K562 (cell line): ENCODE data around the gene CARMIL3. TPM values are rescaled to one million over a fixed set of nuclear protein-coding genes. Genes with fewer than 3 reads are reported as not detected.

Source experiments
- CHD1 ChIP-seq: fragments of 200-600 bp; sonication (generic); IDR thresholded peaks from one replicate; pipeline ENCODE4 v1.6.1; 2012; ENCODE audit warnings: mild to moderate bottlenecking, moderate library complexity, low read length, inconsistent platforms
- ETV6 ChIP-seq, 3 experiments: fragments of 150-350 bp in 1 of 3; sonication (generic) in 1 of 3; formaldehyde crosslinking in 1 of 3; IDR thresholded peaks; 2 replicates each; pipeline versions ENCODE4 v1.6.1 to v1.8.0; 2014 to 2022; ENCODE audit warnings: borderline replicate concordance in 2 of 3, low read depth in 2 of 3, antibody characterized with exemption in 1 of 3, low read length in 1 of 3, mild to moderate bottlenecking in 1 of 3, missing genetic modification reagents in 1 of 3
- FOXM1 ChIP-seq, 2 experiments: fragments of 450-650 bp in 1 of 2; sonication (generic) in 1 of 2; formaldehyde crosslinking in 1 of 2; IDR thresholded peaks; 2 replicates each; pipeline versions ENCODE4 v1.6.1 to v1.9.0; 2017 to 2022; ENCODE audit warnings: low read depth in 2 of 2, mild to moderate bottlenecking in 2 of 2, missing genetic modification reagents in 1 of 2, moderate library complexity in 1 of 2
- HNRNPLL ChIP-seq: fragments of 200-400 bp; formaldehyde crosslinking; IDR thresholded peaks from 2 replicates; pipeline ENCODE4 v1.6.1; 2017; ENCODE audit warnings: low read length, low read depth, mild to moderate bottlenecking; ENCODE audit not compliant: poor library complexity, severe bottlenecking
- KDM5B ChIP-seq: fragments of 200-600 bp; sonication (generic); IDR thresholded peaks from 2 replicates; pipeline ENCODE4 v1.6.1; 2012; ENCODE audit warnings: low read depth, mild to moderate bottlenecking, moderate library complexity, low read length, control low read depth, inconsistent platforms; ENCODE audit not compliant: insufficient replicate concordance
- MAFF ChIP-seq: IDR thresholded peaks from 2 replicates; pipeline ENCODE4 v1.6.1; 2012; ENCODE audit warnings: low read length, improper control_type of control experiment
- MTA3 ChIP-seq: fragments of 450-650 bp; formaldehyde crosslinking; IDR thresholded peaks from 2 replicates; pipeline ENCODE4 v1.6.1; 2017; ENCODE audit warnings: mild to moderate bottlenecking, borderline replicate concordance
- POLR2AphosphoS2 ChIP-seq: IDR thresholded peaks from 2 replicates; pipeline ENCODE4 v1.6.1; 2012; ENCODE audit warnings: low read length, improper control_type of control experiment
- RAD21 ChIP-seq, 2 experiments: fragments of 250-450 bp in 1 of 2; fragments of 450-650 bp in 1 of 2; sonication (Bioruptor Pico) in 1 of 2; formaldehyde crosslinking in 1 of 2; IDR thresholded peaks in 1 of 2; conservative IDR thresholded peaks in 1 of 2; 2 replicates each; pipeline versions ENCODE4 v1.4.0 to v1.8.0; 2020 to 2022; ENCODE audit warnings: mild to moderate bottlenecking in 2 of 2, moderate library complexity in 1 of 2
- SIN3B ChIP-seq: fragments of 450-650 bp; IDR thresholded peaks from 2 replicates; pipeline ENCODE4 v1.6.1; 2017; ENCODE audit warnings: low read depth, mild to moderate bottlenecking, moderate library complexity
- SREBF1 ChIP-seq: fragments of 150-350 bp; IDR thresholded peaks from 2 replicates; pipeline ENCODE4 v1.6.1; 2014; ENCODE audit warnings: antibody characterized with exemption, low read depth, low read length, borderline replicate concordance
- TAF1 ChIP-seq: IDR thresholded peaks from 2 replicates; pipeline ENCODE4 v1.6.1; 2011; ENCODE audit warnings: mild to moderate bottlenecking, low read length, moderate library complexity; ENCODE audit not compliant: insufficient read depth, control insufficient read depth, severe bottlenecking; ENCODE audit errors: extremely low read depth
- ZNF140 ChIP-seq: fragments of 250-450 bp; sonication (Bioruptor Pico); IDR thresholded peaks from 2 replicates; pipeline ENCODE4 v1.8.0; 2021; ENCODE audit warnings: moderate library complexity, mild to moderate bottlenecking, inconsistent platforms
- ZNF644 ChIP-seq: fragments of 200-800 bp; sonication (Bioruptor generic); IDR thresholded peaks from 2 replicates; pipeline ENCODE4 v1.6.1; 2016; ENCODE audit warnings: low read depth, missing genetic modification characterization, missing compliant biosample characterization
- polyA plus RNA-seq, 8 experiments: library from polyadenylated mRNA; depleted of rRNA in 4 of 8; stranded (reverse) in 5 of 8; unstranded in 3 of 8; fragments of >200 nt; fragmentation: Nextera tagmentation in 2 of 8; fragmentation: Illumina TruSeq in 1 of 8; extraction: Ambion mirVana in 2 of 8; extraction: Trizol in 1 of 8; gene quantifications; 2 replicates each; pipeline versions ENCODE4 v1.2.1 to v1.2.3, GENCODE V29; 2011 to 2014; ENCODE audit warnings: inconsistent platforms in 1 of 8, missing spikeins in 1 of 8
- total RNA-seq, 7 experiments: library from RNA; depleted of rRNA in 6 of 7; stranded (reverse); fragments of >200 nt in 6 of 7; fragmentation: Illumina TruSeq in 2 of 7; extraction: Trizol in 2 of 7; gene quantifications; 2 replicates each; pipeline versions ENCODE4 v1.2.1 to v1.2.3, GENCODE V29; 2011 to 2021; ENCODE audit warnings: low replicate concordance in 1 of 7
- TF ChIP-seq, protein P1 (sequence below): sonication (generic); formaldehyde crosslinking; IDR thresholded peaks from 2 replicates; pipeline ENCODE4 v1.8.1; 2022; ENCODE audit warnings: missing genetic modification reagents
- TF ChIP-seq, protein P2 (sequence below): fragments of 250-450 bp; sonication (Bioruptor Pico); IDR thresholded peaks from 2 replicates; pipeline ENCODE4 v1.5.0; 2021; ENCODE audit warnings: mild to moderate bottlenecking, borderline replicate concordance
- TF ChIP-seq, protein P3 (sequence below): fragments of 450-650 bp; IDR thresholded peaks from 2 replicates; pipeline ENCODE4 v1.6.1; 2016; ENCODE audit warnings: missing biosample characterization, missing genetic modification characterization

The CARMIL3 gene
- total and polyA plus RNA-seq, 9 of the 15 experiments (the other 6 are each of a cell fraction or from before 2014, with no cell fraction given), result 0.01 to 0.11 (median 0.05) TPM; not detected in 5

DNA sequence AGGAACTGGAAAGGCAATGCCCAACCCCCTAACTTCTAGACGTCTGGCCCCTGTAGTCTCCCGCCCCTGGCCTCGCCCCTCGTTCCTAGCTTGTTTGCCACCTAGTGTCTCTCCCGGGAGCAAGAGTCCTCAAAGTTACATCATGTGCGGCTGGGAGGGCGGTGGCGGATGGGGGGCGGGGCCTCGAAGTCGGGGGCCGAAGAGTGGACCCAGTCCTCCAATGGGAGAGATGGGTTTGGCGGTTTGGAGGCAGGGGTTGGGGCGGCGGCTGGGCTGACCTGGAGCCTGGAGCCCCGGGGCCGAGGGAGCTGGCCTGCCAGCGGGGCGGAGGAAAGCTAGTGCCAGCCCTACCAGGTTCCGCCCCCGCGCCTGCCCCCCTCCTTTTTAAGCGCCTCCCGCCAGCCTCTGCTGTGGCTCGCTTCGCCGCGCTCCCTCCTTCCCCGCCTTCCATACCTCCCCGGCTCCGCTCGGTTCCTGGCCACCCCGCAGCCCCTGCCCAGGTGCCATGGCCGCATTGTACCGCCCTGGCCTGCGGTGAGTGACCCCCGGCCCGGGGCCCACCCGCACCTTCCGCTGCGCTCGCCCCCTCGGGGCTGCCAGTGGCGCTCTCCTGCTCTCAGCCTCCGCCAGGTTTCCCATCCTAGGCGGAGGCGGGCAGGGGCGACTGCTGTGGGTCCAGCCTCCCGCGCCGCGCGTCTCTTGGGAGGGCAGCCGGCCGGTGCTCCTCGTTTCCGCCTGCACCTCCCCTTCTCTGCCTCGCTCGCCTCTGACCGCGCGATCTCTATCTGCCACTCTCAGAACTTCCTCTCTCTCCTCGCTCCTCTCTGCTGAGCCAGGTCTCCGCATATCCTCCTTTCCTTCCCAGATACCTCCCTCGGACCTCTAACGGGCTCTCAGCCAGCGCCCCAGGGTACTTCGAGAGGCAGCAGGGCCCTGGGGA is 42.4 kb downstream of the CARMIL3 start, which contains the start of gene PCK2 (continued):
- TF ChIP-seq ZNF644 (tag) (no peak), FOXM1 (IDR thresholded peaks at IDR 0.05; ENCODE audit: low read depth) (no peak), FOXM1 (CRISPR knock-in tag; IDR thresholded peaks at IDR 0.05; ENCODE audit: low read depth) (no peak), ZNF140 (CRISPR knock-in tag) (no peak), ETV6 (IDR thresholded peaks at IDR 0.05; ENCODE audit: borderline replicate concordance in 1 of 2, low read depth in 2 of 2, low read length in 1 of 2) (no peak), ETV6 (CRISPR knock-in tag; IDR thresholded peaks at IDR 0.05; ENCODE audit: borderline replicate concordance) (no peak), RAD21 (CRISPR knock-in tag; conservative IDR thresholded peaks at IDR 0.05 in 1 of 2, IDR thresholded peaks at IDR 0.05 in 1 of 2) (no peak), SIN3B (peak; percentile 39; the same call in 1 of the 2 replicates), TAF1 (peak; percentile 49), CHD1 (peak; percentile 83), KDM5B (peak; percentile 85), MTA3 (peak; percentile 84), SREBF1 (no peak), MAFF (no peak), HNRNPLL (peak; percentile 21), POLR2AphosphoS2 (peak; percentile 22; the same call in 1 of the 2 replicates)
- TF ChIP-seq, protein P1, sequence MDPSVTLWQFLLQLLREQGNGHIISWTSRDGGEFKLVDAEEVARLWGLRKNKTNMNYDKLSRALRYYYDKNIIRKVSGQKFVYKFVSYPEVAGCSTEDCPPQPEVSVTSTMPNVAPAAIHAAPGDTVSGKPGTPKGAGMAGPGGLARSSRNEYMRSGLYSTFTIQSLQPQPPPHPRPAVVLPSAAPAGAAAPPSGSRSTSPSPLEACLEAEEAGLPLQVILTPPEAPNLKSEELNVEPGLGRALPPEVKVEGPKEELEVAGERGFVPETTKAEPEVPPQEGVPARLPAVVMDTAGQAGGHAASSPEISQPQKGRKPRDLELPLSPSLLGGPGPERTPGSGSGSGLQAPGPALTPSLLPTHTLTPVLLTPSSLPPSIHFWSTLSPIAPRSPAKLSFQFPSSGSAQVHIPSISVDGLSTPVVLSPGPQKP (CRISPR knock-in tag), result no peak
- TF ChIP-seq, protein P2, sequence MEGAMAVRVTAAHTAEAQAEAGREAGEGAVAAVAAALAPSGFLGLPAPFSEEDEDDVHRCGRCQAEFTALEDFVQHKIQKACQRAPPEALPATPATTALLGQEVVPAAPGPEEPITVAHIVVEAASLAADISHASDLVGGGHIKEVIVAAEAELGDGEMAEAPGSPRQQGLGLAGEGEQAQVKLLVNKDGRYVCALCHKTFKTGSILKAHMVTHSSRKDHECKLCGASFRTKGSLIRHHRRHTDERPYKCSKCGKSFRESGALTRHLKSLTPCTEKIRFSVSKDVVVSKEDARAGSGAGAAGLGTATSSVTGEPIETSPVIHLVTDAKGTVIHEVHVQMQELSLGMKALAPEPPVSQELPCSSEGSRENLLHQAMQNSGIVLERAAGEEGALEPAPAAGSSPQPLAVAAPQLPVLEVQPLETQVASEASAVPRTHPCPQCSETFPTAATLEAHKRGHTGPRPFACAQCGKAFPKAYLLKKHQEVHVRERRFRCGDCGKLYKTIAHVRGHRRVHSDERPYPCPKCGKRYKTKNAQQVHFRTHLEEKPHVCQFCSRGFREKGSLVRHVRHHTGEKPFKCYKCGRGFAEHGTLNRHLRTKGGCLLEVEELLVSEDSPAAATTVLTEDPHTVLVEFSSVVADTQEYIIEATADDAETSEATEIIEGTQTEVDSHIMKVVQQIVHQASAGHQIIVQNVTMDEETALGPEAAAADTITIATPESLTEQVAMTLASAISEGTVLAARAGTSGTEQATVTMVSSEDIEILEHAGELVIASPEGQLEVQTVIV (CRISPR knock-in tag), result no peak
- TF ChIP-seq, protein P3, sequence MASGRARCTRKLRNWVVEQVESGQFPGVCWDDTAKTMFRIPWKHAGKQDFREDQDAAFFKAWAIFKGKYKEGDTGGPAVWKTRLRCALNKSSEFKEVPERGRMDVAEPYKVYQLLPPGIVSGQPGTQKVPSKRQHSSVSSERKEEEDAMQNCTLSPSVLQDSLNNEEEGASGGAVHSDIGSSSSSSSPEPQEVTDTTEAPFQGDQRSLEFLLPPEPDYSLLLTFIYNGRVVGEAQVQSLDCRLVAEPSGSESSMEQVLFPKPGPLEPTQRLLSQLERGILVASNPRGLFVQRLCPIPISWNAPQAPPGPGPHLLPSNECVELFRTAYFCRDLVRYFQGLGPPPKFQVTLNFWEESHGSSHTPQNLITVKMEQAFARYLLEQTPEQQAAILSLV (tag), result no peak
